DMS153 treated with DMSO at 0.1 percent for 48 hours (cell line): ENCODE data around the gene CPA1.

ENCODE experiments used
- DNase-seq: peaks from one replicate; lab custom pipeline; 2025; ENCODE audit not compliant: unreplicated experiment; lab: John Stamatoyannopoulos, UW

CPA1 gene

DNA sequence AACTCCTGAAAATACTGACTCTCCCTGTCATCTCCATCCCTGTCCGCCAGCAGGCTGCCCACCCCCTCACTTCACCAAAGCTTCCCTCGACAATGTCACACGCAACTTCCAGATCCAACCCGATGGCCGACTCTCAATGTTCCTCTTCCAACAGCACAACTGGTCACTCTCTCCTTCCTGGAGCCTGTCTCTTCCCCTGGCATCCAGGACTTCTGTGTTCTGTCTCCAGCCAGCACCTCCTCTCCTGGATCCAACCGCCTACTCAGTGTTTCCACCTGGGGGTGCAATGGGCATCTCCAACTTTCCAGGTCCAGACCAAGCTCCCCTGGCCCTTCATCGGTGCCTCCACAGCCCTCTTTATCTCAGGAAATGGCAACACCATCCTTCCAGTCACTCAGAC, 27.1 kb upstream of the CPA1 start:
- no peak for DNase-seq

DNA sequence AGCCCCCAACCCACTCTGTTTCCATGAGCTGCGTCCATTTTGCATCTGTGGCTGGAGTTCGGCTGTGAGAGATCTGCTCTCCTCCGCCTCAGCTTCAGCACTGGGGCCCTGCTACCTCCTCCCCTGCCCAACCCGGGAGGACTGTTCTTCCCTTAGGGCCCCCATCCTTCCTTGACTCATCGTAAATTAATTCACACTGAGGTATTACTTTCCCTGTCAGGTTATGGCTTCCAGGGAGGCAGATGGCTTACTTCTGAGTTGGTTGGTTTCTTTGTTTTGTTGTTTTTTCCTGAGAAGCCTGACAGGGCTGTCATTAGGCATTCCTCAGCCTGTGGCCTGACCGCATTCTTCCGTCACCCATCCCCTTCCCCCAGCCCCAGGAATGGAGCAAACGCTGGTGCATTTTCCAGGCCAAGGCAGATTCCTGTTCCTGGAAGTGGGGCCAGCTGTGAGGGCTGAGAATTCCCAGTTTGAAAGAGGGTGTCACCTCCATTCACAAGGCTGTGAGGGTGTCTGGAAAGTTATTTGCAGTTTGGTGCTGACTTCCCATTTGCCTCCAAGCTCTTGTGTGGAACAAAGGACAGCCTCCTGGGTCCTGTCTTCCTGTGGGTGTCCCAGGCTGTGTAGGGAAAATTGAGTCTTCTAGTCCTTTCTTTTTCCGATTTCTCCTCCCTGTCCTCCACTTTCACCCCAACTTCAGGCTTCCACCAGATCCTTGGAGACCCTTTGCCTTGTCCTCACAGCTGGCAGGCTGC, 24.0 kb upstream of the CPA1 start:
- no peak for DNase-seq

DNA sequence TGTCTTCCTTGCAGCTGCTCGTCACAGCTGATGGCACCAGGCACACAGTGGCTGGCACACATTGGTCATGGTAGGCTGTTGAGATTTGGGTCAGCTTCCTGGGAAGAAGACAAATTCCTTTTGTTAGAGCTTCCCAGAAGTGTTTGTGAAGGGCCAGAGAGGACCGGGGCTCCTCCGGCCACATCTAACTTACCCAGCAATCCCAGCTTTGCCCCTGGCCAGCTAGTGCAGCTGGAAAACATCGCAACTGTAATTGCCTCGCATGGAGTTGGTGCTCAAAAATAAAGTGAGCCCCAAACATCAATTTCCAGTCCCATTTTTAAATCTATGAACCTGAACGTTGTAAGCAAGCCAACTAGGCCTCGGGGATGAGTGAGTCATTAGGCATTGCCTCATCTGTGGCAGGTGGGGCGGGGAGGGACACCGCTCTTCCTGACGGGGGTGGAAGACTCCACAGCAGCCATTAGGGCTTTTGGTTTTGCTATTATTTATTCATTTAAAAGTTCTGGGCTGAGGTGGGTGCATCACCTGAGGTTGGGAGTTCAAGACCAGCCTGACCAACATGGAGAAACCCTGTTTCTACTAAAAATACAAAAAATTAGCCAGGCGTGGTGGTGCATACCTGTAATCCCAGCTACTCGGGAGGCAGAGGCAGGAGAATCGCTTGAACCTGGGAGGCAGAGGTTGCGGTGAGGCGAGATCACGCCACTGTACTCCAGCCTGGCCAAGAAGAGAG, 23.2 kb upstream of the CPA1 start:
- DNase-seq: no peak

DNA sequence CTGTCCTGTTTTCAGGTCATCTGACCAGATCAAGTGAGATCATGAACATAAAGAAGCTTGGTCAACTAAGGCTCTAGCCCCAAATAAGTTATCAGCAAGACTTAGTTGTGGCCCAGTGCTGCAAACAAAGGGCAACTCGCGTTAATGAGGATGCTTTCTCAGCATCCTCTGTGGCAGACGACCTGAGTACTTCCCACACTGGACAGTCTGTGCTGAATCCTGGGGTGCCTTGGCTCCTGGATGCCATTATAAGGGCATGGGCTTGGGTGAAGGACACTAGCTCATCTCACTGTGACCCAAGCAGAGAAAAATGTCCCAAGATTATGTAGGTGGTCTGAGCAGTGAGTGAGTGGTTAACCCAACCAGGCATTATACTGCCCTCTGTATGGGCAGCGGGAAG, 21.8 kb upstream of the CPA1 start:
- DNase-seq: no peak

DNA sequence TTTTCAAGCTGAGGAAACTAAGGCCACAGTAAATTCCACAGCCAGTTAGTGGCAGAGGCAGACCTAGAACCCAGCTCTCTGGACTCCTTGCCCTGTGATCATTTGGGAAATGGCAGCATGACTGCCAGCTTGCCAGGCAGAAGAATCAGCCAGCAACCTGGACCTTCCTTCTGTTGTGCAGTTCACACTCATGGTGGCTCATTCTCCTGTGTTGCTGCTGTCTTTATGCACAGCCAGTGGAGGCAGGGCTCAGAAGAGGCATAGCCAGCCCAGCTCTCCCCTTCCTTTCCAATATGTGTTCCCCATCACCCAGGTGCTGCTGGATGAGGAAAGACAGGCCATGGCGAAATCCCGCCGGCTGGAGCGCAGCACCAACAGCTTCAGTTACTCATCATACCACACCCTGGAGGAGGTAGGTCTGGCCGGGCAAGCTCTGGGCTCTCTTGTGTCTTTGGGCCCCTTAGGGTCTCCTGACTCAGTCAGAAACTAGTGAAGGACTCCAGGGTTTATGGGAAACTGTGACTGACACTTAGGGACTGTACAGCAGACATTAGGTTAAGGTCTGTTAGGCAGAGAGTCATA, 20.9 kb upstream of the CPA1 start:
- no peak for DNase-seq

DNA sequence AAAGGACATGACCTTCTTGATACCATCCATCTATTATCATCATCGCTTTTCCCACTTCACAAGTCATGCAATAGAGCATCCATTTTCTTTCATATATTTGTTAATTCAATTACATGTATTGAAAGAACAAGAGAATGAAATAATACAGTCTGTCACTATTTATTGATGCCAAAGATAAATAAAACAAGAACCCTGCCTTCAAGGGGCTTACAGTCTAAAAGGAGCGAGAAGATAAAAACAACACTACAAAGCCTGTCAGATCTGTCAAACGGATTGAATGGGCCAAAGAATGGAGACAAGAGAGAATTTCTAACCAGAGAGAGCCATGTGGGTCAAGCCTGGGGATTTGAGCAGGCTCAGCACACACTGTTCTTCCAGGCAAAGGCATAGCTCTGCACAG, 19.8 kb upstream of the CPA1 start:
- no peak for DNase-seq

DNA sequence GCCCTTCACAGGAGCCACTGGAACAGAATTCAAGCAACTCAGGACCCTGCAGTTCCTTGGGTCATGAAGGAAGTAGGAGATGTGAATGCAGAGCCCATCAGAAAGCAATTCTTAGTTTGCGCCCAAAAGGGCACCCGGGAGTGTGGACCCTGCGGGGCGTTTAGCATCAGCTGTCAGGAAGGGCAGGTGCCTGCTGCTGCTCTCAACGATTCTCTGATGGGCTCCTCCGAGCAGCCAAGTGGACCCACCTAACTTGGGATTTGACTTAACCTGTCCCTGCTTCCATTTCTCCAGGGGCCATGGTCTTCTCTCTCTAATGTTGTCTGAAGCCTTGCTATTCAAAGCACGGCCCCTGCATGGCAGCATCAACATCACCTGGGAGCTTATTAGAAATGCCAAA, 18.6 kb upstream of the CPA1 start:
- DNase-seq: no peak

DNA sequence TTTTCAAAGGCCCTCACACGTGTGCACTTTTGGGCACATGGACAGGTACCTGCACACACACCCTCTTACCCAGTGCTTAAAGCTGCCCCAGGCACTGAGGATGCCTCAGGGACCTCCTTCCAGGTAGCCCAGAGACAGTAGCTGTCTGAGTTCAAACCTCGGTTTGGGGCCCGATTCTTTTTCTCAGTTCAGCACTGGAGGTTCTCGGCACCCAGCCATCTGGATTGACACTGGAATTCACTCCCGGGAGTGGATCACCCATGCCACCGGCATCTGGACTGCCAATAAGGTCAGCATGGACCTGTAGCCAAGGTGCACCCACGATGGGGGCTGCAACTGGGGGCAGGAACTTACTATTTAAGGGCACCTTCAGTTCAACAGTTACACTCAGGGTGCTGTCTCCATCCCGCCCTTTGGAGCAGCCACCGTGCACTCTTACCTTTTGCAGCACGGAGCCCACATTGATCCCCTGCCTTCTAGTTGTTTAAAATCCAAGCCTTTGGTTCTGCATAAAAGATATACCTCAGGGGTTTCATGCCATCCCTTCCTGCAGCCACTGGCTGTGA, 18.0 kb upstream of the CPA1 start:
- DNase-seq: no peak

DNA sequence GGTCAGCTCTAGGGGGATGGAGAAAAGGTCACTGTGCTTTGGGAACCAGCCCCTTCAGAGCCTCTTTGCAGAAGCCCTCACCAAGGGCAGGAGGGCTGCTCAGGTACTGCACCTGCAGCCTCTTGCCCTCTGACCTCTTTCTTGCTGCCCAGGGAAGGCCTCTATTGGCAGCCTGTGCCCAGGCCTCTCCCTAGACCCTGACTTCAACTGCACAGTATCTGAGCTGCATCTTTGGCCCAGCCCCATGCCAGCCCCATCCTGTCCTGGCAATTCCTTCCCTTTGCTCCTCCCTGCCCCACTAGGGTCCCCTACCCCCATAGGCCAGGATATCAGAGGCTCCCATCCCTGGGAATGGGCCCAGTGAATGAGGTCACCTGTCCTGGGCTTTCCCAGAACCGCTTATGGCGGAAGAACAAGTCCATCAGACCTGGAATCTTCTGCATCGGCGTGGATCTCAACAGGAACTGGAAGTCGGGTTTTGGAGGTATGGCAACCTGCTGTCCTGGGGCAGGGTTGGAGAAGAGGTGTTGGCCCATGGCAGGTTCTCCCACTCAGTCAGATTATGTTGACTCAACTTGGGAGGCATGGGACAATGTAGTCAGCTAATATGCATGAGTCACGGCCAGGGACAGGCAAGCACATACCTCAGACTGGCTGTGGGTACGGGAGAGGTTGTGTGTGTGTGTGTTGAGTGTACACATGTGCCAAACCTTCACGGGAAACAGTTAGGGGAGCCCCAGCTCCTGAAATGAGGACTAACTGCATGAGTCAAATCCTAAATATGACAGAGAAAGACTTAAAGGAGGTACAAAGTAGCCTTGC, 17.1 kb upstream of the CPA1 start:
- DNase-seq: no peak

DNA sequence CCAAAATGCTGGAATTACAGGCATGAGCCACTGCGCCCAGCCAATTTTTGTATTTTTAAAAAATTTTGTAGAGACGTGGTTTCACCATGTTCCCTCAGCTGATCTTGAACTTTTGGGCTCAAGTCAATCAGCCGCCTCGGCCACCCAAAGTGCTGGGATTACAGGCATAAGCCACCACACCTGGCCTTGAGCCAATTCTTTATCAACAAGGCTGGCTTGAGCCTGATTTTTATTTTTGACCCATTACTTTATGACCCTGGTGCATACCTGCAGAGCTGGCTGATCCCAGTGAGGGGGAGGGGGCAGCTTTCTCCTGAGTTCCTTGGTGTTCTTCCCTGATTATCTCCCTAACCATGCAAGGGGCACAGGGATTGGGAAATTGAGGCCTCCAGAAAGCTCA, 15.8 kb upstream of the CPA1 start:
- no peak for DNase-seq

DNA sequence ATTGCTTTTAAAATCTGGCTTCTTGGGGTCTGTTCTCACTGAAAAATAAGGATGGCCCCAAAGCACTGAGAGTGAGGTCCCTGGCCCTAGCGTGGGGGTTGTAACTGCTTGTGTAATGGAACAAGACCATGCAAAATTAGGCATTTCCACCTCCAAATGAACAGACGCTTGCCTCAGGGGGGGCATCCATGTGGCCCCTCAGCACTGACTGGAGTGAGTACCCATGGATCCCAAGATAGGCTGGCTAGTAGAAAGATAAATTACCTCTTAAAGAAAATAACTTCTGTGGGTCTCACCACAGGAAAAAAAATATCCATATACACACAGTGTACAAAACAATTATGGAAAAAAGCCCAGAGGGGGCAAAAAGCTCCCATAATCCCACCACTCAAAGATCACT, 15.2 kb upstream of the CPA1 start:
- no peak for DNase-seq

DNA sequence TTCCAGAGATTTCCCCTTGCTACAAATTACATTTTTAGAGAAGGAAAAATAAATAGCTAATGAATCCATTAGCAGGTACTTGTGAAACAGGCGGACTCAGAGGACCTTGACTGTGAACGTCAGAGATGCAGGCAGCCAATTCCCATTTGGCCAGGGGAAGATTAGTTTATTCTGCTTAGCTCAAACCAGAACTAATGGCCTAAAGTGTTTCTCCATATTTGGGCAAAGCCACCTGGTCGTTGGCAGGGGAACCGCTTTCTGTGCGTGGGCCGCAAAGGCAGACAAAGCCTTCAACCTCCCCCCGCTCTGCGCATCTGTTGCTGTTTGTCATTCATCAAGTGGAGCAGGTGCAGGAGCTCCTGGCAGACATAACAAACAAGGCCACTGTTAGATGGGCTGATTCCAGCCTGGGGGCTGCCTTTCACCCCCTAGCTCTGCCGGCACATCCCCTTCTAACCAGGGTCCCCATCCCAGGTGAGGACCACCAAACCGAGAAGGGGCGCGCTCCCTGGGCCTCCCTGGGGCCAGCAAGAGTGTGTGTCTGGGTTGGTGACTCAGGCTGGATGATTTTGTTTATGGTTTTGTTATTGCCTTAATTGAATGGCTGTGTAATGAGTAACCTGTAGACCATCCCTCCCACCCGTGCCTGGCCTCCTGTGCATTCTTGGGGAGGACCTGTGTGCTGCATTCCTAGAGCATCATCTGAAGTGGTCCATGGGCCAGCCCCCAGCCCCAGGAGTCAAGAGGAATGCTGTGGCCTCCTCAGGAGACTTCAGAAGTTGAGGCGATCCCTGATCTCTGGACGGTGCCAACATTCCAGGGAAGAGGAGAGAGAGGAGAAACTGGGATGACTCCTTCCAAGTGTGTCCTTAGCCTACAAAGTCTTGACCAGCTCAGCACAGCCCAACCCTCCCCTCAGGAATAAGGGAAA, 14.5 kb upstream of the CPA1 start:
- peak; percentile 97 for DNase-seq

DNA sequence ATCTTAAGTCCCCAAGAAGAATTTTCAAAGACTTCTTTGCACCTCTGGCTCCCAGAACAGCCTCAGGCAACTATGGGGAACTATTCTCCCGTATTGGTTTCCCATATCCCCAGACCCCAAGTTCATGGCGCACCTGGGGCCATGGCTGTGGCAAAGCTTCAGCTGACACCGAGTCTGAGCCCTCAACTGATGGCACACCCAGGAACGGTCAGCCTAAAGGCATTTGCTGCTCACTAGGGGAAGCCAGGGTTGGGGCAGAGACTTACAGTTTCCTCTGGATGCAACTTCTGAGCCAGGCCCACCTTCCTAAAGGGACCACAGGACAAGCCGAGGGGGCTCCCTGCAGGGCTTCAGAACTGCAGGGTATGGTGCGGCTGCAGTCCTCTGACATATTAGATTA, 13.7 kb upstream of the CPA1 start:
- DNase-seq: no peak

DNA sequence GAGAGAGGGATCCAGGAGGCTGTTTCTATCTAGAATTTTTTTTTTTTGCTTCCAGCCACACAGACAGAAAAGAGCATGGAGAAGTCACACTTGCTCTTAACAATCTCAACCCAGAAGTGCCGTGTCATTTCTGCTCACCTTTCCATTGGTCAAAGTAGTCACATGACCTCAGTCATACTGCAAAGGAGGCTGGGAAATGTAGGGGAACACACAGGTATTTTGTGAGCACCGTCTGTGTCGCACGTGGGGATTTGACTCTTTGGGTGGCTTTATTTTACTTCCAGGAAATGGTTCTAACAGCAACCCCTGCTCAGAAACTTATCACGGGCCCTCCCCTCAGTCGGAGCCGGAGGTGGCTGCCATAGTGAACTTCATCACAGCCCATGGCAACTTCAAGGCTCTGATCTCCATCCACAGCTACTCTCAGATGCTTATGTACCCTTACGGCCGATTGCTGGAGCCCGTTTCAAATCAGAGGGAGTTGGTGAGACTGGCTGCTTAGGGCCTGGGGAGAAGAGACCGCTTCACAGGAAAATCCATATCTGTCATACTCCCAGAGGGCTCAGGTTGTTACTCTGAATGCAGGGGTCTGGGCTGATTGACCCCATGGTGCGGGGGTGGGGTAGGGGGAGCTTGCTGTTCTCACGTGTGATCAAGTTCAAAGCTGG, 13.1 kb upstream of the CPA1 start:
- DNase-seq: no peak

DNA sequence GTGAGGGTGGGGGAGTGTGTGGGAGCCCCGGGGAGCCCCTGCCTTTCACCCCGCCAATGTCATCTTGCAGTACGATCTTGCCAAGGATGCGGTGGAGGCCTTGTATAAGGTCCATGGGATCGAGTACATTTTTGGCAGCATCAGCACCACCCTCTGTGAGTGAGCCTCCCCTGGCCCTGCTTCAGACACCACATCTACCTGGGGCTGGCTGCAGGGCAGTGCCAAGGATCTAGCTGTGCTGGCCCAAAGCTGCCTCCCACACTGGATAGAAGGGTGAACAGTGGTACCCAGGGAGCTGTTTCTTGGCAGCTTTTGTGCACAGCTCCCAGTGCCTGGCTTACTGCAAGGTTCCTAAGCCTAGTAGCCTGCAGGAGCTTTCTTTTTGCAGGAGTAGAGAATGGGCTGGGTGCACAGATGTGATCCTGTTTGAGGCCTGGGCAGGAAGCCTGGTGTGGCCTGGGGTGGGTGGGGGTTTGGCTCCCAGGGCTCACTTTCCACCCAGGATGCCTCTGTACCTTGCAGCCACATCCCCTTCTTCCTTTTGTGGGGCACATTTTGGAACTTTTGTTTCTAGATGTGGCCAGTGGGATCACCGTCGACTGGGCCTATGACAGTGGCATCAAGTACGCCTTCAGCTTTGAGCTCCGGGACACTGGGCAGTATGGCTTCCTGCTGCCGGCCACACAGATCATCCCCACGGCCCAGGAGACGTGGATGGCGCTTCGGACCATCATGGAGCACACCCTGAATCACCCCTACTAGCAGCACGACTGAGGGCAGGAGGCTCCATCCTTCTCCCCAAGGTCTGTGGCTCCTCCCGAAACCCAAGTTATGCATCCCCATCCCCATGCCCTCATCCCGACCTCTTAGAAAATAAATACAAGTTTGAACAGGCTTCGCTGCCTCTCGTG, 12.2 kb upstream of the CPA1 start:
- DNase-seq: no peak

DNA sequence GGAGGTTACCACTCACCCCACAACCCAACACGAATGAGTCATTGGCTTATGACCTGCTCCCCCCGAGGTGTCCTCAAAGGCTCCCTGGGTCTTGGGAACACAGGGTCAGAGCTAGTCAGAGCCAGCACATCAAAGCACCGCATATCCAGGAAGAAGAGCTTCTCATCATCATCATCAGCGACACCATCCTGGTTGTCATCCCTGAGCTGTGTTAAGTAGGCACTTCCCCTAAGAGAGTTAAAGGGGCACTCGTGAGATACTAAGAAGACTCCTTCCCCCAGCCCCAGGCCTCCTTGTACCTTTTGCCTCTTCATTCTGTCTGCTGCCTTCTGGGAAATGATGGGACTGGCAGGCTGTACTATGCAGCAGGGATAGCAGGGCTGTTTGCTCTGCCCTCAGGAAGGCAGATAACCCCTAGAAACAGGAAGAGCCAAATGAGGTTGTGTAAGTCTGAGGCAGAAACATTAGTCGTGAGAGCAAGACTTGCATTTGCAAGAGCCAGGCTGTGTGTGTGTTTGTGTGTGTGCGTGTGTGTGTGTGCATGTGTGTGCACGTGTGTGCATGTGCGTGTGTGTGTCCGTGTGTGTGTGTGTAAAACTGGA, 11.1 kb upstream of the CPA1 start:
- DNase-seq: no peak

DNA sequence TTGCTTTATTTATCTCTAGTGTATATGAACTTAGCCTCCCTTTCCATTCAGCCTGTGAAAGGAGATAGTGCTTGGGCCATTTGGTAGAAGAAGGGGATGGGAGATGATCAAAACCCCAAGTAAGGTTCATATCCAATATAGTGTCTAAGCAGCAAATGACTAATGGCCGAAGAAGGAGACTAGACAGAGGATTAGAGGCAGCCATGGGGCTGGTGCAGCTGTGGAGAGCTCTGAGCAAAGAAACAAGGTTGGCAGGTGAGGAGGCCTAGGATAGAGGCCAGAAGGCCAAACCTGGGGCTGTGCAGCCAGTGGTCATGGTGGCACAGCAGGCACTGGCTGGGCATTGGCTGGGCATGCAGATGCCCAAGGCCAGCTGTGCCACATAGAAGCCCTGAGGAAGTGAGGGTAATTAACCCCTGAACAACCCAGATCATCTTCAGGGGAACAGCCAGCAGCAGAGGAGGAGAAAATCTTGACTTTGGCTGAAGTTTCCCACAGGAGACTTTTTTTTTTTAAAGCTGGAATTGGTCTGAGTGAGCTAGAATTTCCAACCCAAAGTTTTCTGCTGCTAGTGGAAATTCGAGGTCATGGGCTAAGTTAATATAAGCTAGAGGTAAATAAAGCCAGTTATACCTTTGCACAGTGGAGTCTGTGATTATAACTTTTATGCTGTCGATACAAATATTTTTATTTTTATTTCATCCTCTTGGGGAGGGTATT, 10.3 kb upstream of the CPA1 start:
- no peak for DNase-seq

DNA sequence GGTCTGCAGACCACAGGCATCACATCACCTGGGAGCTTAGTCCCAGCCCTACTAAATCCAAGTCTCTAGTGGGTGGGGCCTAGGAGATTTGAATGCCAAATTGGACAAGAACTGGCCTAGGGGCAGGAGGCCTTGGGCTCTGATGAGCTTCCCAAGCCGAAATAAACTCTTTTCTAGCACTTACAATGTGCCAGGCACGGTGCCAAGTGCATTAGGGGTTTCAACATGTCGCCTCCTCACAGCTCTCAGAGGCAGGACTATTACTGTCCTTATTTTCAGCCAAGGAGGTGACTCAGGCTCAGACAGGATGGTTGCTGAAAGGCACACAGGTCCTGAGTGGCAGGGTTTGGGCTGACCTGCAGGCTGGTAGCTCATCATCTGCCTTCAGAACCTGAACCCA, 9.2 kb upstream of the CPA1 start:
- no peak for DNase-seq
